ENCODE data around the gene CATSPERZ. TPM values are rescaled to one million over a fixed set of nuclear protein-coding genes. Genes with fewer than 3 reads are reported as not detected.
A peak's percentile ranks its signal among the peaks of the same experiment; 100 is the strongest.

CATSPERZ gene
- total and polyA plus RNA-seq, 9 of the 15 experiments (the other 6 are each of a cell fraction or from before 2014, with no cell fraction given), result 0.86 to 8.5 (median 3.5) TPM

- TF ChIP-seq ZNF395 (CRISPR knock-in tag; IDR thresholded peaks at IDR 0.05) (peak; percentile 4; the same call in 1 of the 2 replicates), SRF (CRISPR knock-in tag; IDR thresholded peaks at IDR 0.05) (no peak), RNF2 (IDR thresholded peaks at IDR 0.05) (peak; percentile 31; the same call in 1 of the 2 replicates), FOXK2 (conservative IDR thresholded peaks at IDR 0.05 in 1 of 2, IDR thresholded peaks at IDR 0.05 in 1 of 2; ENCODE audit: low read depth in 2 of 2) (no peak), ZBTB40 (IDR thresholded peaks at IDR 0.05) (no peak), ZBTB40 (CRISPR knock-in tag; IDR thresholded peaks at IDR 0.05) (no peak), PTBP1 (IDR thresholded peaks at IDR 0.05; ENCODE audit: low read depth, low read length) (0 out of 2 replicates have a peak, but pooled peaks have one; percentile 35), CGGBP1 (CRISPR knock-in tag; IDR thresholded peaks at IDR 0.05) (no peak), NR3C1 (CRISPR knock-in tag; IDR thresholded peaks at IDR 0.05) (no peak), CREB1 (IDR thresholded peaks at IDR 0.05) (0 out of 2 replicates have a peak, but pooled peaks have one; percentile 11), CREB1 (CRISPR knock-in tag; IDR thresholded peaks at IDR 0.05) (no peak), ZNF140 (CRISPR knock-in tag; IDR thresholded peaks at IDR 0.05) (no peak), MLLT1 (IDR thresholded peaks at IDR 0.05) (no peak), XRCC3 (IDR thresholded peaks at IDR 0.05) (no peak), HLTF (IDR thresholded peaks at IDR 0.05) (no peak)
These were observed 31.9 kb upstream of the CATSPERZ start (continued) for GRCh38 chr11:64268025-64268892.
